GM13977 (cell line): Measurements from ENCODE around the gene YBX1.

Experiments used
- DNase-seq: peaks from one replicate; pipeline ENCODE4 v3.0.0; 2012; ENCODE audit warnings: low spot score
- CTCF ChIP-seq: IDR thresholded peaks from 2 replicates; pipeline ENCODE4 v1.5.1; 2012; ENCODE audit warnings: mild to moderate bottlenecking, control low read depth; ENCODE audit not compliant: insufficient read depth; ENCODE audit errors: extremely low read depth, missing control alignments
- in situ Hi-C: fragments of 300-500 bp; cut with MboI; formaldehyde crosslinking; loops from one replicate; pipeline ENCODE4 v1.12.0; 2022; ENCODE audit warnings: low sequenced_read_pairs, low pct_unique_long_range_greater_than_20kb, mixed read lengths, inconsistent platforms; ENCODE audit not compliant: unreplicated experiment

Gene YBX1

GRCh38 chr1:42686418-42686817, 4.2 kb downstream of the YBX1 start:
- TF ChIP-seq CTCF = no peak
- no peak for DNase-seq
- in situ Hi-C loops = no loop called here

DNA sequence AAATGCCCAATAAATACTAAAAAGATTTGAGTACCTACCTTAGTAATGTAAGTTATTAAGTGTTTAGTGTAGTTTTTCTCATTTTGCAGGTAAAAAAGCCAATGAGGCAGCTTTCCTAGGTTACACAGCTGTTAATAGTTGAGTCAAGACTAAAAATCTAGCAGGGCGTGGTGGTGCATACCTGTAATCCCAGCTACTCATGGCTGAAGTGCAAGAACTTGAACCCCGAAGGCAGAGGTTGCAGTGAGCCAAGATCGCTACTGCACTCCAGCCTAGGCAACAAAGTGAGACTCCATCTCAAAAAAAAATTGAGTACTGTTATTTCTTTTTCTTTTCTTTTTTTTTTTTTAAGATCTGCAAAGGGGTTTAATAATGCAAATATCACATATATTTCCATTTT, 7.7 kb downstream of the YBX1 start:
- no peak for TF ChIP-seq CTCF
- in situ Hi-C loops = no loop called here
- no peak for DNase-seq

DNA sequence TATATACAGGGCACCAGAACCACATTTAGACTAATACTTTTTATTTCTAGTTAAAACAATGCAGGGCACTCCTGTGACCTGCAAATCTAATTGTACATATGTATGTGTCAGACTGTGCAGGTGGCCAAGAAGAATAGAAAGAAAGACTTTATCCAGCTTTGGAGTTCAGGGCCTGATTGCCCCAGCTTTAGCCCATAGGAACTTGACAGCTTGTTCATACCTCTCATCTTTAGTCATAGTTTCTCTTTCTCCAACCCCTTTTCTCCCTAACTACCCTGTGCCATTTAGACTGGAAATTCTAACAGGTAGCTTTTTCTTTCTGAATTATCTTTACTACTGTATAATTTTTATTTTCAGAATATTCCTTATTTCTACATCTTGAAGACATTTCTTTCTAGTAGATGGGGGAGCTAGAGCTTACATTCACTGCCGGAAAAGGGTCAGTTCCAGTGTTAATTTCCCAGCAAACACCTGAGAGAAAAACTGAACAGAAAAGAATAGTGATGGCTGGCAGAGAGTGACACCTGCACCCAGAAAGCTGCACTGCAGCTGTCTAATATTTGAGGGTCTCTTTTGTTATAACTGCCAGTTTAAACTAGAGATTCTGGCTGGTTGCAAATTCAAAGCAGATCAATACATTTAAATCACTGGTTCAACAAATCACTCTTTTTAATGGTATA, 8.4 kb downstream of the YBX1 start:
- peak; percentile 22 for TF ChIP-seq CTCF
- DNase-seq = no peak
- in situ Hi-C loops = no loop called here

GRCh38 chr1:42691157-42691498, 8.9 kb downstream of the YBX1 start:
- DNase-seq = no peak
- in situ Hi-C loops = no loop called here
- no peak for TF ChIP-seq CTCF

GRCh38 chr1:42692461-42692860, 10.2 kb downstream of the YBX1 start:
- no peak for TF ChIP-seq CTCF
- in situ Hi-C loops = no loop called here
- no peak for DNase-seq

DNA sequence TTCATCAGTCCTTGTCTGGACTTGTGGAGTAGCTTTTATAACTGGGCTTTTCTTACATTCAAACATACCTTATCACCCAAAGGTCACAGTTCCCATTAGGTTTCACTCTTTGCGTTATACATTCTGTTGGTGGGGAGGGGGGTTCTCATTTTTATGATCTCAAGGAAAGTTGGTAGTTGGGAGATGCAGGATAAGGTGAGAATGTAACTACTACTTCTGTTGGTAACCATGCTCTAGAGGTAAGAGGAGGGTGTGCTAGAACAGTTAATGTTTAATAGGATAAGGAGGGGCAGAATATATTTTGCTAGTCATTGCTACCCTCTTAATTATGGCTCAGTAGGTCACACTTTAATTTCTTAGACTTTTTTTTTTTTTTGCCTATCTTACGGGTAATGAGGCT, 10.7 kb downstream of the YBX1 start:
- in situ Hi-C loops = no loop called here
- DNase-seq = no peak
- TF ChIP-seq CTCF = no peak

DNA sequence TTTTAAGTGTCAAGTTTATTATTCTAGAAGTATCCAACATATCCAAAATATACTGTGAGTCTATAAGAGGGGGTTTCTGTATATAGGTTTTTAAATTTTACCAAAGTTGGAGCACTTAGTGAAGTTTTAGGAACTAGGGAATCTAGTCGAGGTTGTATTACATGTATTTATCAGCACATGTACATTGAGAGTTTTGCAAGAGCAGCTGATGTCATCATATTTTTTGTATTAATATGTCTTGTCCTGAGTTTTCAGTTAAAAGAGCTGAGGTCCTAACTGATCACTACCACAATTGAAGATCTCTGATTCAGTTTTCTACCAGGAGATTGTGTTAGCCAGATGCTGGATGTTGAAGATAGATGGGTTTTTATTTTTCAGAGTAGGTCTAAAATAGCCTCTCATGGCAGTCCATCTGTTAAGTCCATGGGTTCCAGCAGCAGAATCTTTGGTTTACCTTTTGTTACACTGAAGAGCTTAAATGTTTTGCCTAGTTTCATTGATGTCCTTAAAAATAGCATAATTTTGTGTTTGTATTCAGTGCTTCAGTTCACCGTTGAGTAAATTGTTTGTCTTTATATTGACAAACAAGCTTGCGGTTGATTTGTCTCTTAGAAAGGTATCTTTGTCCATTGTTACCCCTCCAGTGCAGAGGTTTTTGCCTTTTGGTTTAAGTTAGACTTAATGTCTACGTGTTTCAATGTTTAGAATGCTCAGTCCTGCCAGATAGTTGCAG, 16.0 kb downstream of the YBX1 start:
- in situ Hi-C loops = no loop called here
- TF ChIP-seq CTCF = no peak
- no peak for DNase-seq
